ENCODE data around the gene FRMD4A.

DNA sequence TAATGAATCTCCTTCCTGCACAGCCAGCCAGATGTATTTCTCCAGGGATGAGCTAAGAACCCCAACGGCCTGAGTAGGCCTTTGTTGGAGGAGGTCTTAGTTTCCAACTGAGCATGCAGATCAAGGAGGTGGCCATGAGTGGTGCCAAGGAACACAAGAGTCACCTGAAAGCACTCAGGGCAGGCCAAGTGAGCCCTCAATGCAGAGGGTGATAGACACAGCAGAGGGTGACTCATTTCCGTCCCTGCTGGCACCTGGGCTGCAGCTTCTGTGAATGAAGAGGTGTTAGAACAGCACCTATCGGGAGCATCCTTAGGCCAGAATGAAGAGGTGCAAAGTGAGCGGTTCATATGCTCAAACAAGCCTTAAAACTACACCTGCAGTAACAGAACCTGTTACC, 211.8 kb downstream of the FRMD4A start:
- no peak for TF ChIP-seq CTCF (IDR thresholded peaks at IDR 0.05 in 2 of 3, conservative IDR thresholded peaks at IDR 0.05 in 1 of 3; ENCODE audit: control insufficient read depth in 2 of 3, extremely low read depth in 1 of 3, insufficient read depth in 1 of 3, low read depth in 3 of 3, low read length in 3 of 3)
- no peak for TF ChIP-seq TCF12 (IDR thresholded peaks at IDR 0.05; ENCODE audit: low read depth, low read length)
- TF ChIP-seq, protein P1, sequence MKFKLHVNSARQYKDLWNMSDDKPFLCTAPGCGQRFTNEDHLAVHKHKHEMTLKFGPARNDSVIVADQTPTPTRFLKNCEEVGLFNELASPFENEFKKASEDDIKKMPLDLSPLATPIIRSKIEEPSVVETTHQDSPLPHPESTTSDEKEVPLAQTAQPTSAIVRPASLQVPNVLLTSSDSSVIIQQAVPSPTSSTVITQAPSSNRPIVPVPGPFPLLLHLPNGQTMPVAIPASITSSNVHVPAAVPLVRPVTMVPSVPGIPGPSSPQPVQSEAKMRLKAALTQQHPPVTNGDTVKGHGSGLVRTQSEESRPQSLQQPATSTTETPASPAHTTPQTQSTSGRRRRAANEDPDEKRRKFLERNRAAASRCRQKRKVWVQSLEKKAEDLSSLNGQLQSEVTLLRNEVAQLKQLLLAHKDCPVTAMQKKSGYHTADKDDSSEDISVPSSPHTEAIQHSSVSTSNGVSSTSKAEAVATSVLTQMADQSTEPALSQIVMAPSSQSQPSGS (IDR thresholded peaks at IDR 0.05; ENCODE audit: low read length), result no peak
- no peak for TF ChIP-seq POU2F2 (IDR thresholded peaks at IDR 0.05; ENCODE audit: borderline replicate concordance, low read depth, low read length)
- TF ChIP-seq, protein P2, sequence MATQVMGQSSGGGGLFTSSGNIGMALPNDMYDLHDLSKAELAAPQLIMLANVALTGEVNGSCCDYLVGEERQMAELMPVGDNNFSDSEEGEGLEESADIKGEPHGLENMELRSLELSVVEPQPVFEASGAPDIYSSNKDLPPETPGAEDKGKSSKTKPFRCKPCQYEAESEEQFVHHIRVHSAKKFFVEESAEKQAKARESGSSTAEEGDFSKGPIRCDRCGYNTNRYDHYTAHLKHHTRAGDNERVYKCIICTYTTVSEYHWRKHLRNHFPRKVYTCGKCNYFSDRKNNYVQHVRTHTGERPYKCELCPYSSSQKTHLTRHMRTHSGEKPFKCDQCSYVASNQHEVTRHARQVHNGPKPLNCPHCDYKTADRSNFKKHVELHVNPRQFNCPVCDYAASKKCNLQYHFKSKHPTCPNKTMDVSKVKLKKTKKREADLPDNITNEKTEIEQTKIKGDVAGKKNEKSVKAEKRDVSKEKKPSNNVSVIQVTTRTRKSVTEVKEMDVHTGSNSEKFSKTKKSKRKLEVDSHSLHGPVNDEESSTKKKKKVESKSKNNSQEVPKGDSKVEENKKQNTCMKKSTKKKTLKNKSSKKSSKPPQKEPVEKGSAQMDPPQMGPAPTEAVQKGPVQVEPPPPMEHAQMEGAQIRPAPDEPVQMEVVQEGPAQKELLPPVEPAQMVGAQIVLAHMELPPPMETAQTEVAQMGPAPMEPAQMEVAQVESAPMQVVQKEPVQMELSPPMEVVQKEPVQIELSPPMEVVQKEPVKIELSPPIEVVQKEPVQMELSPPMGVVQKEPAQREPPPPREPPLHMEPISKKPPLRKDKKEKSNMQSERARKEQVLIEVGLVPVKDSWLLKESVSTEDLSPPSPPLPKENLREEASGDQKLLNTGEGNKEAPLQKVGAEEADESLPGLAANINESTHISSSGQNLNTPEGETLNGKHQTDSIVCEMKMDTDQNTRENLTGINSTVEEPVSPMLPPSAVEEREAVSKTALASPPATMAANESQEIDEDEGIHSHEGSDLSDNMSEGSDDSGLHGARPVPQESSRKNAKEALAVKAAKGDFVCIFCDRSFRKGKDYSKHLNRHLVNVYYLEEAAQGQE (IDR thresholded peaks at IDR 0.05; ENCODE audit: low read depth, low read length), result no peak
- no peak for TF ChIP-seq HDGF (IDR thresholded peaks at IDR 0.05)
- TF ChIP-seq ZBTB33 (IDR thresholded peaks at IDR 0.05), result no peak
- TF ChIP-seq ZBTB40 (IDR thresholded peaks at IDR 0.05; ENCODE audit: borderline replicate concordance), result no peak
- TF ChIP-seq BMI1 (IDR thresholded peaks at IDR 0.05; ENCODE audit: borderline replicate concordance), result no peak
- TF ChIP-seq, protein P3, sequence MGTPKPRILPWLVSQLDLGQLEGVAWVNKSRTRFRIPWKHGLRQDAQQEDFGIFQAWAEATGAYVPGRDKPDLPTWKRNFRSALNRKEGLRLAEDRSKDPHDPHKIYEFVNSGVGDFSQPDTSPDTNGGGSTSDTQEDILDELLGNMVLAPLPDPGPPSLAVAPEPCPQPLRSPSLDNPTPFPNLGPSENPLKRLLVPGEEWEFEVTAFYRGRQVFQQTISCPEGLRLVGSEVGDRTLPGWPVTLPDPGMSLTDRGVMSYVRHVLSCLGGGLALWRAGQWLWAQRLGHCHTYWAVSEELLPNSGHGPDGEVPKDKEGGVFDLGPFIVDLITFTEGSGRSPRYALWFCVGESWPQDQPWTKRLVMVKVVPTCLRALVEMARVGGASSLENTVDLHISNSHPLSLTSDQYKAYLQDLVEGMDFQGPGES (IDR thresholded peaks at IDR 0.05), result no peak
- TF ChIP-seq YY1 (IDR thresholded peaks at IDR 0.05; ENCODE audit: low read depth, low read length), result no peak
- no peak for TF ChIP-seq POLR2A (IDR thresholded peaks at IDR 0.05; ENCODE audit: low read depth, low read length)
- no peak for TF ChIP-seq HDAC6 (IDR thresholded peaks at IDR 0.05; ENCODE audit: unreplicated experiment)
- TF ChIP-seq ZNF24 (IDR thresholded peaks at IDR 0.05), result no peak

All from GM12878 (cell line).